HCT116 (cell line): ENCODE data around the gene DOP1A. TPM values are rescaled to one million over a fixed set of nuclear protein-coding genes. Genes with fewer than 3 reads are reported as not detected.

Source experiments
- ATAC-seq: fragments of 200-7000 bp; cut with Tn5 transposase; 2 replicates; pipeline ENCODE4 v1.9.1; 2020; ENCODE audit warnings: mild to moderate bottlenecking, moderate library complexity
- BruUV-seq: library from RNA; stranded (reverse); fragments of 400-500 nt; replicated peaks from 2 replicates; lab custom pipeline; 2021; lab: Mats Ljungman, UMichigan
- CTCF ChIA-PET: fragments of 300-600 bp; sonication (Branson Sonifier 250); formaldehyde crosslinking; loops from one replicate; lab custom pipeline; 2021; ENCODE audit warnings: antibody characterized with exemption; lab: Charles Lee
- POLR2A ChIA-PET: fragments of 300-600, 350-600 bp; sonication (Branson Sonifier 250); formaldehyde crosslinking; loops from one replicate; lab custom pipeline; 2021; ENCODE audit warnings: antibody characterized with exemption; lab: Charles Lee
- RAD21 ChIA-PET, 2 experiments: fragments of 300-600 bp; sonication (Branson Sonifier 250); formaldehyde crosslinking; loops; one replicate each; lab custom pipeline; 2023; ENCODE audit warnings: low total read pairs in 2 of 2; ENCODE audit not compliant: uncharacterized antibody in 2 of 2, unreplicated experiment in 2 of 2, low non-redundant PET in 1 of 2; lab: Charles Lee
- DNase-seq: peaks from one replicate; pipeline ENCODE4 v3.0.0-alpha.2; 2010; ENCODE audit warnings: low read depth, low spot score
- H2AFZ ChIP-seq: fragments of 200-600 bp; shearing (Covaris generic), sonication (generic); 2 replicates; pipeline ENCODE4 v1.6.1; 2017; ENCODE audit warnings: low read depth, mixed run types, mixed read lengths, antibody characterized with exemption, low read length; ENCODE audit not compliant: poor library complexity, severe bottlenecking
- H3K27ac ChIP-seq: 2 replicates; pipeline ENCODE4 v1.5.1; 2012; ENCODE audit warnings: low read depth, low read length
- H3K27me3 ChIP-seq: fragments of 200-600 bp; sonication (generic); 2 replicates; pipeline ENCODE4 v1.6.1; 2016; ENCODE audit warnings: mixed run types, low read length, mixed read lengths; ENCODE audit not compliant: insufficient read depth
- H3K36me3 ChIP-seq, 2 experiments: fragments of 200-500 bp in 1 of 2; fragments of 200-600 bp in 1 of 2; sonication (Bioruptor generic) in 1 of 2; sonication (generic) in 1 of 2; 2 replicates each; pipeline versions ENCODE4 v1.5.1 to v1.6.1; 2014 to 2016; ENCODE audit warnings: low read length in 2 of 2, inconsistent platforms in 1 of 2, mixed read lengths in 1 of 2, mixed run types in 1 of 2; ENCODE audit not compliant: insufficient read depth in 2 of 2, control insufficient read depth in 1 of 2
- H3K4me1 ChIP-seq, 2 experiments: fragments of 200-600 bp in 1 of 2; sonication (generic) in 1 of 2; 2 replicates each; pipeline versions ENCODE4 v1.5.1 to v1.6.1; 2012 to 2017; ENCODE audit warnings: low read length in 2 of 2, inconsistent platforms in 1 of 2, mild to moderate bottlenecking in 1 of 2, mixed read lengths in 1 of 2, mixed run types in 1 of 2, moderate library complexity in 1 of 2; ENCODE audit not compliant: insufficient read depth in 2 of 2, control insufficient read depth in 1 of 2
- H3K4me2 ChIP-seq: fragments of 200-600 bp; sonication (generic); 2 replicates; pipeline ENCODE4 v1.6.1; 2017; ENCODE audit warnings: mixed run types, low read length, mixed read lengths
- H3K4me3 ChIP-seq, 2 experiments: fragments of 200-600 bp in 1 of 2; sonication (generic) in 1 of 2; replicated peaks in 1 of 2; 2 replicates each; pipeline ENCODE4 v1.5.1; 2011 to 2016; ENCODE audit warnings: low read length in 2 of 2, control low read depth in 1 of 2, low read depth in 1 of 2, mild to moderate bottlenecking in 1 of 2, mixed read lengths in 1 of 2, mixed run types in 1 of 2
- H3K79me2 ChIP-seq: fragments of 200-600 bp; sonication (generic); 2 replicates; pipeline ENCODE4 v1.6.1; 2017; ENCODE audit warnings: mild to moderate bottlenecking, mixed run types, low read length, moderate library complexity, mixed read lengths; ENCODE audit not compliant: insufficient read depth
- H3K9ac ChIP-seq: fragments of 200-600 bp; sonication (generic); 2 replicates; pipeline ENCODE4 v1.6.1; 2016; ENCODE audit warnings: low read length, mixed read lengths
- H3K9me2 ChIP-seq: fragments of 200-600 bp; sonication (generic), shearing (Covaris generic); 2 replicates; pipeline ENCODE4 v1.6.1; 2017; ENCODE audit warnings: mixed run types, mild to moderate bottlenecking, moderate library complexity; ENCODE audit not compliant: insufficient read depth
- H3K9me3 ChIP-seq, 2 experiments: fragments of 200-500 bp in 1 of 2; fragments of 200-600 bp in 1 of 2; sonication (Bioruptor generic) in 1 of 2; sonication (generic) in 1 of 2; 2 replicates each; pipeline ENCODE4 v1.6.1; 2014 to 2017; ENCODE audit warnings: low read length in 2 of 2, mixed read lengths in 2 of 2, inconsistent platforms in 1 of 2, low read depth in 1 of 2, mild to moderate bottlenecking in 1 of 2, mixed run types in 1 of 2, moderate library complexity in 1 of 2; ENCODE audit not compliant: control insufficient read depth in 1 of 2, insufficient read depth in 1 of 2
- H4K20me1 ChIP-seq: fragments of 200-600 bp; sonication (generic), shearing (Covaris generic); 2 replicates; pipeline ENCODE4 v1.6.1; 2017; ENCODE audit warnings: mixed run types, mild to moderate bottlenecking, moderate library complexity; ENCODE audit not compliant: insufficient read depth
- CTCF ChIP-seq, 3 experiments: fragments of 200-600 bp in 1 of 3; sonication (generic) in 1 of 3; IDR thresholded peaks in 2 of 3; conservative IDR thresholded peaks in 1 of 3; 2 replicates each; pipeline ENCODE4 v1.5.1; 2012 to 2017; ENCODE audit warnings: low read depth in 2 of 3, low read length in 2 of 3, antibody characterized with exemption in 1 of 3, borderline replicate concordance in 1 of 3, control low read depth in 1 of 3, mild to moderate bottlenecking in 1 of 3, mixed read lengths in 1 of 3, mixed run types in 1 of 3, moderate library complexity in 1 of 3; ENCODE audit not compliant: insufficient read depth in 1 of 3
- ELF1 ChIP-seq: IDR thresholded peaks from 2 replicates; pipeline ENCODE4 v1.6.1; 2012; ENCODE audit warnings: low read depth, borderline replicate concordance
- EZH2phosphoT487 ChIP-seq: fragments of 200-600 bp; IDR thresholded peaks from 2 replicates; pipeline ENCODE4 v1.6.1; 2018; ENCODE audit warnings: antibody characterized with exemption, borderline replicate concordance
- MAX ChIP-seq: IDR thresholded peaks from 2 replicates; pipeline ENCODE4 v1.6.1; 2012
- REST ChIP-seq: IDR thresholded peaks from 2 replicates; pipeline ENCODE4 v1.6.1; 2012; ENCODE audit warnings: low read depth
- SP1 ChIP-seq: IDR thresholded peaks from 2 replicates; pipeline ENCODE4 v1.6.1; 2012; ENCODE audit warnings: low read depth
- SRF ChIP-seq: IDR thresholded peaks from 2 replicates; pipeline ENCODE4 v1.6.1; 2012; ENCODE audit warnings: low read depth
- intact Hi-C: fragments of 100-400 bp; cut with micrococcal nuclease; formaldehyde crosslinking; loops from 2 replicates; pipeline ENCODE4 v1.10.0; 2022
- total RNA-seq: library from RNA; stranded (reverse); gene quantifications from one replicate; pipeline ENCODE4 v1.2.1, GENCODE V29; 2021; ENCODE audit not compliant: unreplicated experiment

DOP1A gene
- total RNA-seq, 1 experiment from 2014 or later: 7.1 TPM

- ATAC-seq (no peak), DNase-seq (no peak)
- intact Hi-C loops: no loop called here
- no TSS peak for BruUV-seq
- no peaks in the 10 kb centered on the region for H3K9me3 ChIP-seq
- no peak overlapping the region for H3K4me2 ChIP-seq
- H3K27ac ChIP-seq: no peak overlapping the region
- H3K4me1 ChIP-seq: peaks cover 3 to 12% of the 10 kb centered on the region in 2 experiments; a peak in 3 of 4 replicates
- POLR2A ChIA-PET: no interaction called here
- no peaks in the 10 kb centered on the region for H3K36me3 ChIP-seq
- no peaks in the 10 kb centered on the region for H3K79me2 ChIP-seq
- H4K20me1 ChIP-seq: no peaks in the 10 kb centered on the region
- no peak overlapping the region for H2AFZ ChIP-seq
- H3K9me2 ChIP-seq: no peaks in the 10 kb centered on the region
- CTCF ChIA-PET: no interaction called here
- H3K27me3 ChIP-seq: no peaks in the 10 kb centered on the region
- no peak for TF ChIP-seq SRF
- no peak for TF ChIP-seq SP1
- no peak for TF ChIP-seq EZH2phosphoT487
- no peak for TF ChIP-seq MAX
- TF ChIP-seq REST: no peak
- TF ChIP-seq CTCF (IDR thresholded peaks at IDR 0.05 in 2 of 3, conservative IDR thresholded peaks at IDR 0.05 in 1 of 3; ENCODE audit: borderline replicate concordance in 1 of 3, insufficient read depth in 1 of 3, low read depth in 2 of 3, low read length in 2 of 3): no peak
- no peak for TF ChIP-seq ELF1
- RAD21 ChIA-PET: no interaction called here
- H3K4me3 ChIP-seq: no peak overlapping the region
- H3K9ac ChIP-seq: no peak overlapping the region
These were observed 131.2 kb downstream of the DOP1A start for GRCh38 chr6:83198486-83199172.
